Lower lobe of right lung (tissue), 2 donors: ENCODE measurements around the gene FAM216B. TPM values are rescaled to one million over a fixed set of nuclear protein-coding genes. Genes with fewer than 3 reads are reported as not detected.
"Not testable (repeated sequence)": the region's sequence is repeated elsewhere in the genome, so short reads cannot be mapped to it uniquely, and the experiment has no call there.

Source experiments
- ATAC-seq, 2 donors: fragments of 200-7000 bp; cut with Tn5 transposase; one replicate each; pipeline ENCODE4 v1.9.1; 2020 to 2022; ENCODE audit warnings: mild to moderate bottlenecking in 2 of 2, moderate library complexity in 2 of 2
- DNase-seq: peaks from one replicate; pipeline ENCODE4 v3.0.0-alpha.2; 2020
- H3K27ac ChIP-seq: fragments of 200-600 bp; one replicate; pipeline ENCODE4 v1.8.0; 2022
- H3K27me3 ChIP-seq: fragments of 200-600 bp; one replicate; pipeline ENCODE4 v1.8.0; 2022; ENCODE audit warnings: low read depth
- H3K36me3 ChIP-seq: fragments of 200-600 bp; one replicate; pipeline ENCODE4 v1.8.0; 2022; ENCODE audit warnings: mild to moderate bottlenecking
- H3K4me1 ChIP-seq: fragments of 200-600 bp; one replicate; pipeline ENCODE4 v1.8.0; 2022
- H3K4me3 ChIP-seq: fragments of 200-600 bp; one replicate; pipeline ENCODE4 v1.8.0; 2022; ENCODE audit warnings: mild to moderate bottlenecking
- H3K9me3 ChIP-seq: fragments of 200-600 bp; one replicate; pipeline ENCODE4 v1.8.0; 2022
- intact Hi-C: fragments of 100-400 bp; cut with DNase I; formaldehyde crosslinking; loops from one replicate; pipeline ENCODE4 v1.11.0; 2022
- total RNA-seq: library from RNA; stranded (reverse); fragmentation: NEBNext Ultra II Directional; extraction: Animal tissue kit (Norgen Biotek cat#: 25700); gene quantifications from one replicate; pipeline ENCODE4 v1.2.1, GENCODE V29; 2021
- TF ChIP-seq, protein P1 (sequence below): fragments of 200-600 bp; IDR thresholded peaks from one replicate; pipeline ENCODE4 v1.8.0; 2022; ENCODE audit warnings: antibody characterized with exemption, mild to moderate bottlenecking
- donor health status: DM: no; HTN: yes; CAD: no; lungs with severe emphysema.

FAM216B gene
- total RNA-seq, 1 donor from 2014 or later: 17.0 TPM

DNA sequence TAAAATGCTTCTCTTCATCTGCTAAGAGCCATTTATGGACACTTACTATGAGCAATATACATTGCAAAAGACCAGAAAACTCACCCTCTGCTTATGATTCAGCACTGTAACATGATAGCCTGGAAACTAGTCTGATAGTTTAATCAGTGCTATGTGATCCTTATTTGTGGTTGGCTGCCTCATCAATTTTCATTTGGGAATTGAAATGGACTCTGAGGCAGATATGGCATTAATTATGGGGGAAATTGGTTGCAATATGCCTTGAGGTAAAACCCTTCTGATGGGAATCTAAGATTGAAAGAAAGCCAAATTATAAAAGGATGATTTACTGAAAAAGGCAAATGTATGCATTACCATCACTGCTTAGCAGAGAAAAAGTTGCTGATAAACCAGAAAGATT is 33.5 kb downstream of the FAM216B start:
- intact Hi-C loops: no loop called here
- ATAC-seq: no peak
- H3K27me3 ChIP-seq: no peaks in the 10 kb centered on the region
- H3K27ac ChIP-seq: no peak overlapping the region
- H3K9me3 ChIP-seq: no peaks in the 10 kb centered on the region
- no peak for DNase-seq
- H3K4me3 ChIP-seq: no peak overlapping the region
- H3K36me3 ChIP-seq: no peaks in the 10 kb centered on the region
- TF ChIP-seq, protein P1, sequence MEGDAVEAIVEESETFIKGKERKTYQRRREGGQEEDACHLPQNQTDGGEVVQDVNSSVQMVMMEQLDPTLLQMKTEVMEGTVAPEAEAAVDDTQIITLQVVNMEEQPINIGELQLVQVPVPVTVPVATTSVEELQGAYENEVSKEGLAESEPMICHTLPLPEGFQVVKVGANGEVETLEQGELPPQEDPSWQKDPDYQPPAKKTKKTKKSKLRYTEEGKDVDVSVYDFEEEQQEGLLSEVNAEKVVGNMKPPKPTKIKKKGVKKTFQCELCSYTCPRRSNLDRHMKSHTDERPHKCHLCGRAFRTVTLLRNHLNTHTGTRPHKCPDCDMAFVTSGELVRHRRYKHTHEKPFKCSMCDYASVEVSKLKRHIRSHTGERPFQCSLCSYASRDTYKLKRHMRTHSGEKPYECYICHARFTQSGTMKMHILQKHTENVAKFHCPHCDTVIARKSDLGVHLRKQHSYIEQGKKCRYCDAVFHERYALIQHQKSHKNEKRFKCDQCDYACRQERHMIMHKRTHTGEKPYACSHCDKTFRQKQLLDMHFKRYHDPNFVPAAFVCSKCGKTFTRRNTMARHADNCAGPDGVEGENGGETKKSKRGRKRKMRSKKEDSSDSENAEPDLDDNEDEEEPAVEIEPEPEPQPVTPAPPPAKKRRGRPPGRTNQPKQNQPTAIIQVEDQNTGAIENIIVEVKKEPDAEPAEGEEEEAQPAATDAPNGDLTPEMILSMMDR: no peak
- no peaks in the 10 kb centered on the region for H3K4me1 ChIP-seq

DNA sequence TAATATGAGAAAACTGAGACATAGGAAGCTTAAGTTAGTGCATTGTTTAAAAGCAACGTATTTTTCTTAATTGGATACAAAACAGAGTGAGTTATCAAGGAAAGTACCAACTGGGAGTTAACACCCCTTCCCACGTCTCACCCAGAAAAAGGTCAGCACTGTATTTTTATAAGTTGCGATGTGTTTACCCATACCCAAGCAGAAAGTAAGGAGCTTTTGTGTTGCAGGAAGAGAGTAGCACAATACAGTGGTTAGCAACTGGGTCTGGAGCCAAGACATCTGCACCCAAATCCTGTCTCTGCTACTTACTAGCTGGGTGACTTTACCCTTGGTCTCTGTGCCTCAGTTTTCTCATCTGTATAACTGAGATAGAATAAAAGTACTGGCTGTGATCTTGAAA is 34.3 kb downstream of the FAM216B start:
- Histone ChIP-seq H3K27ac (no peak overlapping the region), H3K4me3 (no peak overlapping the region), H3K36me3 (no peaks in the 10 kb centered on the region), H3K4me1 (no peaks in the 10 kb centered on the region), H3K9me3 (no peaks in the 10 kb centered on the region), H3K27me3 (no peaks in the 10 kb centered on the region)
- TF ChIP-seq, protein P1: no peak
- no peak for ATAC-seq
- intact Hi-C loops: no loop called here
- no peak for DNase-seq

DNA sequence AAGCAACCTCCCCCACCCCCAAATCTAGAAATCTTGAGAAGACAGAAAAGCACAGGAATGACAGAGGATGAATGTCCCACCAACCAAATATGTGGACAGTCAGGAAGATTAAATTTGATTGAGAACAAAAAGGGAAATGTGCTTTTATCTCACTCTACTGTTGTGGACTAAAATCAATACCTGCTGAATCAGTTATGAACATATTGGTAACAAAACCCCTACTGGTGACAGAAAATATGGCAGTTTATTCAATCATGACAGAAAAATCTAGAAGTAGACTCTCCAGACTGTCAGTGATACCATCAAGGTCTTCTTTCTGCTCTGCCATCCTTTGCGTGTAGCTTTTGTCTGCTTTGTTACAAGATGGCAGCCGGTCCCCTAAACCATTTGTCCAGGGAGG is 35.2 kb downstream of the FAM216B start:
- intact Hi-C loops: no loop called here
- DNase-seq: no peak
- Histone ChIP-seq H3K4me3 (no peak overlapping the region), H3K27ac (no peak overlapping the region), H3K27me3 (no peaks in the 10 kb centered on the region), H3K4me1 (no peaks in the 10 kb centered on the region), H3K36me3 (no peaks in the 10 kb centered on the region), H3K9me3 (no peaks in the 10 kb centered on the region)
- ATAC-seq: no peak
- TF ChIP-seq, protein P1: no peak

DNA sequence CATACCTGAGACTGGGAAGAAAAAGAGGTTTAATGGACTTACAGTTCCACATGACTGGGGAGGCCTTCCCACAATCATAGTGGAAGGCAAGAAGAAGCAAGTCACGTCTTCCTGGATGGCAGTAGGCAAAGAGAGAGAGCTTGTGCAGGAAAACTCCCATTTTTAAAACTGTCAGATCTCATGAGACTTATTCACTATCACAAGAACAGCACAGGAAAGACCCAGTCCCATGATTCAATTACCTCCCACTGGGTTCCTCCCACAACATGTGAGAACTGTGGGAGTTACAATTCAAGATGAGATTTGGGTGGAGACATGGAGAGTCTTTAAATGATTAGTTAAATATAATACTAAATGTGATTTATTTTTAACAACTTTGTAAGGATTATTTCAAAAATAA is 38.3 kb downstream of the FAM216B start:
- H3K27ac ChIP-seq, H3K4me1 ChIP-seq, DNase-seq, intact Hi-C loops, ATAC-seq, H3K9me3 ChIP-seq, H3K27me3 ChIP-seq, H3K4me3 ChIP-seq, H3K36me3 ChIP-seq: not testable (repeated sequence)

DNA sequence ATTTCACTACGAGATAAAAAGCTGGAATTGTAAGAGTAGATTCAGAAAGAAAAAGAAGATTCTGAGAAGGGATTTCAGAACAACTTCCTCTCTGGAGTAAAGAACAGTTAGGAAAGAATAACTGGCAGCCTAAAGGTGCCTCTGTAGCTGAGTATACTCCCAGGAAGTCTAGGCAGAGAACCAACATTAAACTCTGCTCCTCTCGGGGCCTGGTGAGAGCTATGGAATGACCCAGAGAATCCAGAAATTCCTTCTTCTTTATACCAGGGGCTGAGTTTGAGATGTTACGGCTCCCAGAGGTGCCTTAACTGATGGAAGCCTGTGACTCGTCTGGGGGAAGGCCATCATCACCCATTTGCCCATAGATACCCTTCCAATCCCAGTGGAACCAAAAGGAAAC is 39.1 kb downstream of the FAM216B start:
- Histone ChIP-seq H3K36me3 (no peaks in the 10 kb centered on the region), H3K4me1 (no peaks in the 10 kb centered on the region), H3K4me3 (no peak overlapping the region), H3K27ac (no peak overlapping the region), H3K27me3 (no peaks in the 10 kb centered on the region), H3K9me3 (no peaks in the 10 kb centered on the region)
- DNase-seq: no peak
- TF ChIP-seq, protein P1: no peak
- intact Hi-C loops: no loop called here
- ATAC-seq: no peak

DNA sequence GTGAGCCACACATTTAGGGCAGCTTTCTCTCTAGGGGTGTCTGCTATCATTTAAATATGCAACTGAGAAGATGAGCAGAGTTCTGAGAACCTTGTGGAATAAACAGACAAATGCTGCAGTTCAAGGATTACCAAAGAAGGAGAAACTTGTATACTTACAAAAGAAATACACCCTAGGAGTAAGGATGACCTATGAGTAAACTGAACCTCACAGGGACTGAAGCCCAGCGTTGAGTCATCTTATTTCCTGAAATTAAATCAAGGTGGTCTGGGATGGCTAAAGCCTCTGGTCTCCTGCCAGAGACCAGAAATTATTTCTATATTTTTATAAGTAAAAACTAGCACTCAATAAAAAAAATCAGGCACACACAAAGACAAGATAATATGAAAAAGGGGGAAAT is 40.1 kb downstream of the FAM216B start:
- ATAC-seq (no peak), DNase-seq (no peak)
- Histone ChIP-seq H3K27ac (no peak overlapping the region), H3K36me3 (no peaks in the 10 kb centered on the region), H3K4me3 (no peak overlapping the region), H3K4me1 (no peaks in the 10 kb centered on the region), H3K9me3 (no peaks in the 10 kb centered on the region), H3K27me3 (no peaks in the 10 kb centered on the region)
- TF ChIP-seq, protein P1: no peak
- intact Hi-C loops: no loop called here
